M059J (cell line): Measurements from ENCODE around the gene KCNK10. TPM values are rescaled to one million over a fixed set of nuclear protein-coding genes. Genes with fewer than 3 reads are reported as not detected.

Experiments used
- DNase-seq: peaks from one replicate; pipeline ENCODE4 v3.0.0-alpha.2; 2012; ENCODE audit warnings: low read depth
- total RNA-seq: library from RNA; depleted of rRNA; stranded (reverse); fragments of >200 nt; shearing (Covaris generic); gene quantifications from 2 replicates; pipeline ENCODE4 v1.2.3, GENCODE V29; 2014

KCNK10 gene
- total RNA-seq, 1 experiment from 2014 or later, result not detected

- no peak for DNase-seq
These were observed 137.2 kb downstream of the KCNK10 start for GRCh38 chr14:88185843-88186242.

DNA sequence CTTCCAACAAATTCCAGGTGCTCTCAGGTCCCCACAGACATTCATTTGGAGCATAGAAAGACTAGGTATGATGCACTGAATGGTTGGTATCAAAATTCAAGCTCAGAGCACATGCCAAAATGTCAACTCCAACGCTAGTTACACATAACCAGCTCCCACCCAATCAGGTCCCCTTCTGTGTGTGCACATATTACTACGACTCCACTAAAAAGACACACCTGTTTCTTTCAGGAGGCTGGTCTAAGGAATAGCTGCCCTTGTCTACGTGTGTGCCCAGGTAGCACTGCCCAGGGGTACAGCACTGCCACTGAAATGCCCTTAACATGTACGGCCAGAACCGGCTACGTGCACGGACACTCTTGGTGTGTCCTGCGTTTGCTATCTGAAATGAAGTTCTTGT, 138.1 kb downstream of the KCNK10 start:
- DNase-seq, result no peak

DNA sequence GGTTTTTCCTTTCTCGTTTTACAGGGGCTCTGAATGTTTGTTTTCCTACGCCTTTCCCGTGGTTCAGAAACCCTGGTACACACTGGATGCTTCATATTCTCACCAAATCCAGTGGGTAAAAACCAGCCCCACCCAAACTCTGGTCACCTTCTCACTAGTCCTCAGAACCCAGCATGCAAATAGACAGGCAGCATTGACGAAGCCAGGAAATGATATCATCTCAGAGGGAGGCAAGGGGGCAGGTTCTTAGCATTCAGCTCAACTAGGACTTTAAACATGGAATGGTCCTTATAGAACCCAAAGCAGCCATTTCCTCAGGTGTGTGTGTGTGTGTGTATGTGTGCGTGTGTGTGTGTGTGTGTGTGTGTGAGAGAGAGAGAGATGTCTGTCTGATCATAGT, 142.0 kb downstream of the KCNK10 start:
- DNase-seq, result no peak

DNA sequence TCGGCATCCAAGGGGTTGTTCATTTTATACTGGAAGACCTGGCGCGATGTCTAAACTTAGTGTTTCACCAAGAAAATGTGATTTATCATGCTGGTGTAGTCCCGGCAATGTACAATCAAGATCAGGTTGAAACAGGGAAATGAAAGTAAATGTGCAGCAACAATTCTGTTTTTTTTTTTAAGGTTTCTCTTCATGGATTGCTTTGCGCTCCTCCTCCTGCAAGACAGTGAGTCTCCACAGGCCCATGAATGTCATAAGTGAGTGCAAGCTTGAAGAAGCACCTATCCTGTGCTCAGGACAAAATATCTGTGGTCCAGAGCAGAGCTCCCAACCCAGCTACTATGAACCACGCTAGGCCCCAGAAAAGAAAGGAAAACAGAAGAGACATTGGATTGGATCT, 143.4 kb downstream of the KCNK10 start:
- no peak for DNase-seq

GRCh38 chr14:88170333-88170732, 152.7 kb downstream of the KCNK10 start:
- DNase-seq, result no peak

GRCh38 chr14:88168498-88169165, 154.4 kb downstream of the KCNK10 start:
- peak; percentile 10 for DNase-seq

GRCh38 chr14:88168025-88168424, 155.0 kb downstream of the KCNK10 start:
- no peak for DNase-seq

DNA sequence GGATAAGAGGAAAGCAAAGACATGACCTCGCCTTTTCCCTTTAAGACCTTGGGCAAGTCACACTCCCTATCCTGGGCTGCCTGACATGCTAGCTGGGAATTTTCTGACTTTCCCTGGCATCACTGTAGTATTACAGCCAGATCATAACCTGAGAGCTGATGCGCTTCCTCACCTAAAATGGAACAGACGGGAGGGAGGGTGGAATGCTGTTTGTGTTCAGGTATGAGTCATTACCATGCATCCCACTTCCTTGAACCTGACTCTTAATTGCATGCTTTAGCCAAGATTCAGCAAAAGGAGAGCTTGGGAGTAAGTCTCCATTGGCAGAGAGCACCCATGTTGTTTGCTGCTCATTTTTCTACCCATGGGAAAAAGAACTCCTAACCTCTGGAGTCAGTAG, 156.5 kb downstream of the KCNK10 start:
- DNase-seq, result peak; percentile 31

DNA sequence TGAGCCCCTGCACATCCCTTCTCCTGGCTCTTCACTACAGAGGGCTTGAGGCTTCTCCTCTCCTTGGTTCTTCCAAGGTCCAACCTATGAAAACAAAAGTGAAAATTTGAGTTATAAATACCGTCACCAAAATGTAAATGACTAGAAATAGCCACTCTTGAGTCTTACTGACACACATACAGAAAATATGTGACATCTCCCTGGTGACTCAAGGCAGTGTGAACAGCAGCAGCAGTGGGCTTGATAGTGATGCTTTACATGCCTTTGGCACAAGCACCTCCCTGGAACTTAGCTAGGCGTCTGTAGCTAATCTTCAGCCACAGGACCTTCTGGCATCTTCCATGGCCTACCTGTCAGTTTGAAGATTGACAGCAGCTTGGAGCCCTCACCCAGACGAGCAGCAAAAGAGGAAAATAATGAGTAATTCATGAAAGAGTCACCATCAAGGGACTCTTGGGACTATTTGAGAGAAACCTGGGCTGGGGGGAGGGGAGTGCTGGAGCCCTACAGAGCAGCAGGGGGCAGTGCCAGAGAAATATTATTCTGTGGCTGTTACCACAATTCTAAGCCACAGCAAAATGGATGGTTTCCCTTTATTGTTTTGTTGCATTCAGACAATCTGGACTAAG, 158.0 kb downstream of the KCNK10 start:
- no peak for DNase-seq

DNA sequence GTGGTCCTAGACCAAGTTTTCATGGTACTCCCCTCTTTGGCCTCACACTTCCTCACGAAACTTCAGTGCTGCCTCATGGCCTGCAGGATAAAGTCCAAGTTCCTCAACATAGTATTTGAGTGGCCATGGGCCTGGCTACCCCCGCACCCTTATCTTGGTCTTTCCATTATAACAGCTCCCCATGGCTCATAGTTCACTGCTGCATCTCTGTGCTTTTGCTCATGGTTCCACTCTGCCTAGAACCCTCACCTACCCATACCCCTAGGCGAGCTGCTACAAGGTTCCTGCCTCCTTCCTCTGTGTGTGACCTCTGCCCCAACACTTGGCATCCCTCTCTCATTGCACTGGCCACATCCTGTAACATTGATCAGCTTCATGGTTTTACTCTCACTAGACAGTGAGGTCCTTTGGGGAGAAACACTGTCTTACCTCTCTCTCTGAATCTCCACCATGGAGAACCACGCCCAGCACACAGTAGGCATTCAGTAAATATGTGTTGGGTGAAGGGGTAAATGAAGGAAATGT, 159.3 kb downstream of the KCNK10 start:
- no peak for DNase-seq

GRCh38 chr14:88156127-88156526, 166.9 kb downstream of the KCNK10 start:
- DNase-seq, result no peak

GRCh38 chr14:88154926-88155325, 168.1 kb downstream of the KCNK10 start:
- no peak for DNase-seq

GRCh38 chr14:88154321-88154720, 168.7 kb downstream of the KCNK10 start:
- DNase-seq, result no peak

- no peak for DNase-seq
These were observed 176.0 kb downstream of the KCNK10 start for GRCh38 chr14:88146881-88147649.

DNA sequence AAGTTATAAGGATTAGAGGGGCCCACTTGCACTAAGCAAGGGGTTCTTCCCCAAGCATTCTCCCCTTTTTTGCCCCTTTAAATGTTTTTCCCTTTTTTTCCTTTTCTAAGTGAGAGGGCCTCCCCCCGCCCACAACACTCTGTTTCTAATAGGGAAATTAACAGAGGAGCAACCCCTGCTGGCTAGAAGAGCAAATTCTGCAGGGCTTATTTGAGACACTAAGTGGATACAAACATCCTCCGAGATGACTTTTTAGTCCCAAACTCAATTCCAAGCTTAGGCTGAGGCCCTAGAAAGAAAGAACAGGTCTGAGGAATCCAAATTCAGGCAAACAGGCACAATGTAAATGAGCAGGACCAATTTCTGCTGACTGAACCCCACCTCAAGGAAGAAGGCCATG, 179.3 kb downstream of the KCNK10 start:
- no peak for DNase-seq

- no peak for DNase-seq
These were observed 180.1 kb downstream of the KCNK10 start for GRCh38 chr14:88142997-88143396.

DNA sequence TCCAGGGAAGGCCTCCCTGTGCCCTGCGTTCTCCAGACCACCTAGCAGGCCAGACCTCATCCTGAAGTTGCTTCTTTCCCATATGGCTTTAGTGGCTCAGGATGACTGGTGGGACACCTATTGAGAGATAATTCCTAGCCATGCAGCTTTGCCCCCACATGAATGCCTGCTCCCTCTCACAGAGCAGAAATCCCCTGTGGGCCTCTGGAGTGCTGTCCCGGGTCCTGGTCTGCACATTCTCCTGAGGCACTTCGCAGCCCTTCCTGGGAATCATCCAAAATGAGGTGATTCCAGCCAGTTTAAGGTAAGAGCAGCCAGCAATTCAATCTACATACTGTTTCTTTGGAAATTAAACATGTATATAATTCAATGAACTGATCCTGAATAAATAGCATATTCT, 182.2 kb downstream of the KCNK10 start:
- no peak for DNase-seq

- no peak for DNase-seq
These were observed 185.7 kb downstream of the KCNK10 start for GRCh38 chr14:88137327-88137726.
